Erythroblast (primary cell): ENCODE measurements around the gene HMGCR.

Experiments used
- GATA1 ChIP-seq: IDR thresholded peaks from 2 replicates; pipeline ENCODE4 v1.6.1; 2011; ENCODE audit warnings: low read depth, mild to moderate bottlenecking, control low read depth, low read length, moderate library complexity
- POLR2A ChIP-seq: IDR thresholded peaks from 2 replicates; pipeline ENCODE4 v1.6.1; 2011; ENCODE audit warnings: mild to moderate bottlenecking, low read length

GRCh38 chr5:75364571-75365280 lies 27.7 kb downstream of the HMGCR start:
- TF ChIP-seq POLR2A (no peak), GATA1 (no peak)
